Uterus (tissue), 4 donors: ENCODE results near the gene TBL1X. TPM values are rescaled to one million over a fixed set of nuclear protein-coding genes. Genes with fewer than 3 reads are reported as not detected.
A peak's percentile ranks its signal among the peaks of the same experiment; 100 is the strongest.

Experiments used
- DNase-seq, 2 donors: peaks; one replicate each; pipeline ENCODE4 v3.0.0-alpha.2; 2019 to 2020
- H3K27ac ChIP-seq, 2 donors: fragments of 200-600 bp; sonication (generic); 1 replicate in 1 of 2; 2 replicates in 1 of 2; pipeline ENCODE4 v1.5.1; 2016 to 2018
- H3K27me3 ChIP-seq, 2 donors: fragments of 200-600 bp; sonication (generic); one replicate each; pipeline ENCODE4 v1.5.1; 2018 to 2019; ENCODE audit warnings: control low read depth in 1 of 2
- H3K36me3 ChIP-seq, 2 donors: fragments of 200-600 bp; sonication (generic); one replicate each; pipeline ENCODE4 v1.5.1; 2019; ENCODE audit warnings: control low read depth in 1 of 2
- H3K4me1 ChIP-seq, 2 donors: fragments of 200-600 bp; sonication (generic); one replicate each; pipeline ENCODE4 v1.5.1; 2018 to 2019; ENCODE audit warnings: control low read depth in 1 of 2
- H3K4me3 ChIP-seq, 2 donors: fragments of 200-600 bp; sonication (generic); 1 replicate in 1 of 2; 2 replicates in 1 of 2; pipeline ENCODE4 v1.5.1; 2018 to 2019; ENCODE audit warnings: mild to moderate bottlenecking in 1 of 2
- H3K9me3 ChIP-seq, 2 donors: fragments of 200-600 bp; sonication (generic); one replicate each; pipeline ENCODE4 v1.5.1; 2019; ENCODE audit warnings: control low read depth in 1 of 2
- CTCF ChIP-seq, 4 experiments: fragments of 200-600 bp in 2 of 4; fragments of 450-650 bp in 2 of 4; sonication (generic) in 2 of 4; IDR thresholded peaks; one replicate each; pipeline ENCODE4 v1.5.1; 2016 to 2019; ENCODE audit warnings: antibody characterized with exemption in 4 of 4, mild to moderate bottlenecking in 2 of 4, moderate library complexity in 1 of 4
- POLR2A ChIP-seq, 2 donors: fragments of 450-650 bp; IDR thresholded peaks; one replicate each; pipeline ENCODE4 v1.6.1; 2016; ENCODE audit warnings: antibody characterized with exemption in 2 of 2, mild to moderate bottlenecking in 1 of 2, moderate library complexity in 1 of 2
- intact Hi-C: fragments of 100-400 bp; cut with DNase I; formaldehyde crosslinking; loops from one replicate; pipeline ENCODE4 v1.15.1; 2023; ENCODE audit warnings: low total_unique reads
- total RNA-seq, 4 donors: library from RNA; depleted of rRNA in 3 of 4; stranded (reverse); fragments of >200 nt in 3 of 4; gene quantifications; one replicate each; pipeline versions ENCODE4 v1.1.0 to v1.2.4, GENCODE V29; 2014 to 2023
- donor health status: DM: yes; HTN: yes; CAD: no.

Gene TBL1X
- total RNA-seq, 4 donors from 2014 or later = 15.4 to 121 (median 47.7) TPM

GRCh38 chrX:9566150-9566621, 101.3 kb downstream of the TBL1X start:
- Histone ChIP-seq H3K27ac (peak overlapping the region in 1 of 2 donors; percentile 8), H3K9me3 (no peaks in the 10 kb centered on the region), H3K4me3 (no peak overlapping the region), H3K4me1 (no peaks in the 10 kb centered on the region), H3K36me3 (no peaks in the 10 kb centered on the region), H3K27me3 (no peaks in the 10 kb centered on the region)
- no peak for TF ChIP-seq CTCF (IDR thresholded peaks at IDR 0.05)
- no peak for TF ChIP-seq POLR2A (IDR thresholded peaks at IDR 0.05)
- peak; percentile 55 to 67 for DNase-seq
- intact Hi-C loops = no loop called here

GRCh38 chrX:9569876-9570301, 105.0 kb downstream of the TBL1X start:
- peak overlapping the region in 1 of 2 donors; percentile 30 for H3K27ac ChIP-seq
- H3K4me1 ChIP-seq = no peaks in the 10 kb centered on the region
- no peak for DNase-seq
- H3K9me3 ChIP-seq = no peaks in the 10 kb centered on the region
- H3K36me3 ChIP-seq = no peaks in the 10 kb centered on the region
- H3K27me3 ChIP-seq = no peaks in the 10 kb centered on the region
- TF ChIP-seq CTCF (IDR thresholded peaks at IDR 0.05) (no peak), POLR2A (IDR thresholded peaks at IDR 0.05) (no peak)
- intact Hi-C loops = no loop called here
- no peak overlapping the region for H3K4me3 ChIP-seq

GRCh38 chrX:9573282-9574106, 108.6 kb downstream of the TBL1X start:
- Histone ChIP-seq H3K27me3 (no peaks in the 10 kb centered on the region), H3K27ac (no peak overlapping the region), H3K9me3 (no peaks in the 10 kb centered on the region), H3K36me3 (no peaks in the 10 kb centered on the region), H3K4me3 (no peak overlapping the region), H3K4me1 (no peaks in the 10 kb centered on the region)
- intact Hi-C loops = no loop called here
- TF ChIP-seq CTCF (IDR thresholded peaks at IDR 0.05) (no peak), POLR2A (IDR thresholded peaks at IDR 0.05) (no peak)
- no peak for DNase-seq

- no peak overlapping the region for H3K27ac ChIP-seq
These were observed 111.2 kb downstream of the TBL1X start for GRCh38 chrX:9576059-9576458.

More at GRCh38 chrX:9576059-9576458, 111.2 kb downstream of the TBL1X start:
- Histone ChIP-seq H3K27me3 (no peaks in the 10 kb centered on the region), H3K9me3 (no peaks in the 10 kb centered on the region), H3K36me3 (no peaks in the 10 kb centered on the region), H3K4me3 (no peak overlapping the region), H3K4me1 (no peaks in the 10 kb centered on the region)
- intact Hi-C loops = no loop called here
- TF ChIP-seq POLR2A (IDR thresholded peaks at IDR 0.05) = no peak
- no peak for TF ChIP-seq CTCF (IDR thresholded peaks at IDR 0.05)
- DNase-seq = no peak
